IMR-90 (cell line): ENCODE measurements around the gene B4GALT5. TPM values are rescaled to one million over a fixed set of nuclear protein-coding genes. Genes with fewer than 3 reads are reported as not detected.

Experiments used
- BHLHE40 ChIP-seq: fragments of 150-350 bp; IDR thresholded peaks from 2 replicates; pipeline ENCODE4 v1.6.1; 2016; ENCODE audit warnings: mild to moderate bottlenecking, low read depth, low read length
- CTCF ChIP-seq: conservative IDR thresholded peaks from 2 replicates; pipeline ENCODE4 v1.5.1; 2012; ENCODE audit warnings: mild to moderate bottlenecking, low read depth, low read length, improper control_type of control experiment
- FOS ChIP-seq: fragments of 150-350 bp; IDR thresholded peaks from 2 replicates; pipeline ENCODE4 v1.6.1; 2016; ENCODE audit warnings: low read depth, low read length
- polyA plus RNA-seq, 3 experiments: library from polyadenylated mRNA; depleted of rRNA; stranded (reverse); fragments of >200 nt; gene quantifications; 2 replicates each; pipeline ENCODE4 v1.2.3, GENCODE V29; 2012; ENCODE audit warnings: low replicate concordance in 1 of 3
- total RNA-seq: library from RNA; depleted of rRNA; stranded (reverse); fragments of >200 nt; gene quantifications from 2 replicates; pipeline ENCODE4 v1.2.3, GENCODE V29; 2012

B4GALT5 gene
- total and polyA plus RNA-seq, 2 of the 4 experiments (the other 2 are of a cell fraction), result 11.3 to 20.4 TPM

GRCh38 chr20:49677777-49678758 lies 35.6 kb downstream of the B4GALT5 start (continued):
- TF ChIP-seq CTCF, result no peak
- TF ChIP-seq FOS, result no peak
- no peak for TF ChIP-seq BHLHE40
